AG10803 (cell line): ENCODE data around the gene SLCO3A1.

Source experiments
- DNase-seq: peaks from one replicate; pipeline ENCODE4 v3.0.0; 2010; ENCODE audit warnings: low read depth
- H3K4me3 ChIP-seq: 2 replicates; pipeline ENCODE4 v1.5.1; 2011; ENCODE audit warnings: mild to moderate bottlenecking, low read length, control low read depth
- CTCF ChIP-seq: conservative IDR thresholded peaks from 2 replicates; pipeline ENCODE4 v1.5.1; 2011; ENCODE audit warnings: mild to moderate bottlenecking, low read length, control low read depth, inconsistent platforms

SLCO3A1 gene

GRCh38 chr15:91872356-91873137 is 19.0 kb downstream of the SLCO3A1 start:
- DNase-seq: no peak
- TF ChIP-seq CTCF: no peak
- H3K4me3 ChIP-seq: no peak overlapping the region

GRCh38 chr15:91873138-91873536 is 19.6 kb downstream of the SLCO3A1 start:
- no peak for DNase-seq
- no peak for TF ChIP-seq CTCF
- no peak overlapping the region for H3K4me3 ChIP-seq

GRCh38 chr15:91874171-91874570 is 20.7 kb downstream of the SLCO3A1 start:
- no peak for DNase-seq
- no peak for TF ChIP-seq CTCF
- no peak overlapping the region for H3K4me3 ChIP-seq

- H3K4me3 ChIP-seq: no peak overlapping the region
- no peak for DNase-seq
- TF ChIP-seq CTCF: no peak
Observed at GRCh38 chr15:91874992-91875660, 21.6 kb downstream of the SLCO3A1 start.

GRCh38 chr15:91876187-91876586 is 22.7 kb downstream of the SLCO3A1 start:
- no peak overlapping the region for H3K4me3 ChIP-seq
- DNase-seq: no peak
- TF ChIP-seq CTCF: no peak

- H3K4me3 ChIP-seq: no peak overlapping the region
- DNase-seq: no peak
- TF ChIP-seq CTCF: no peak
Observed at GRCh38 chr15:91878319-91878870, 24.9 kb downstream of the SLCO3A1 start.

- no peak for DNase-seq
- no peak for TF ChIP-seq CTCF
Observed at GRCh38 chr15:91879158-91879557, 25.6 kb downstream of the SLCO3A1 start.

More at GRCh38 chr15:91879158-91879557, 25.6 kb downstream of the SLCO3A1 start:
- no peak overlapping the region for H3K4me3 ChIP-seq
